Measurements from ENCODE around the gene CCND2.

DNA sequence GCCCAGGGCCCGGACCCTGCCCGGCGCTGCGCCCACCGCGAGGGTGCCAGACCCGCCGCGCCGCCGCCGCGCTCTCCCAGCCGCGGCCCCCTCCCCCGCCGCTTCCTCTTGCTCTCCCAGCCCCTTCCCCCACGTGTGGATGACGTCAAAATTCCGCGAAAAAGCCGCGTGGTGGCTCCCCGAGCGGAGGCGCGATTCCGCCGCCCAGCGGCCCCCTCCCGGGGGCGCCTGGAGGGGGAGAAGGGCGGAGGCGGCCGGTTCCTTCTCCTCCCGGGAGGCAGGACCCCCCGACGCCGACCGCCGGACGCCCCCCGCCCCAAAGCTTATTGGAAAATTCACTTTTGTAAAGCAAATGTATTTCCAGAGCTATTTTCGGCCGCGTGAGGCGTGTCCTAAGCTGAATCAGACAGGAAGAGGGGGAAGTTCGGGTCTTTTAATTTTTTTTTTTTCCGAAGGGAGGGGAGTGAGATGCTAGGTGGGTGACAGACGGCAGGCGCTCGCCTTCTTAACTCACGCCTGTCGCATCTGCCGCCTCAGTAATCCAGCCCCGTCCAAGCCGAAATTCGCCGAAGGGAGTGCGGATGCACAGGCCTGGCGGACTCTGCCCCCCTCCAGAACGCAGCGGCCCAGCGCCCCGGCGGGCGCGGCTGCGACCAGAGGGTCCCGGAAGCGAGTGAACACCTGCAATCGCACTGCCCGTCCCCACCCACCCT is 4.1 kb upstream of the CCND2 start:
- TF ChIP-seq POLR2A (IDR thresholded peaks at IDR 0.05) (peak in 1 of 2 donors; percentile 69), EP300 (IDR thresholded peaks at IDR 0.05) (peak in 2 of 4 donors; percentile 63 to 75), POLR2AphosphoS5 (IDR thresholded peaks at IDR 0.05) (peak; percentile 65 to 83 (median 74))
- TF ChIP-seq, protein P1, sequence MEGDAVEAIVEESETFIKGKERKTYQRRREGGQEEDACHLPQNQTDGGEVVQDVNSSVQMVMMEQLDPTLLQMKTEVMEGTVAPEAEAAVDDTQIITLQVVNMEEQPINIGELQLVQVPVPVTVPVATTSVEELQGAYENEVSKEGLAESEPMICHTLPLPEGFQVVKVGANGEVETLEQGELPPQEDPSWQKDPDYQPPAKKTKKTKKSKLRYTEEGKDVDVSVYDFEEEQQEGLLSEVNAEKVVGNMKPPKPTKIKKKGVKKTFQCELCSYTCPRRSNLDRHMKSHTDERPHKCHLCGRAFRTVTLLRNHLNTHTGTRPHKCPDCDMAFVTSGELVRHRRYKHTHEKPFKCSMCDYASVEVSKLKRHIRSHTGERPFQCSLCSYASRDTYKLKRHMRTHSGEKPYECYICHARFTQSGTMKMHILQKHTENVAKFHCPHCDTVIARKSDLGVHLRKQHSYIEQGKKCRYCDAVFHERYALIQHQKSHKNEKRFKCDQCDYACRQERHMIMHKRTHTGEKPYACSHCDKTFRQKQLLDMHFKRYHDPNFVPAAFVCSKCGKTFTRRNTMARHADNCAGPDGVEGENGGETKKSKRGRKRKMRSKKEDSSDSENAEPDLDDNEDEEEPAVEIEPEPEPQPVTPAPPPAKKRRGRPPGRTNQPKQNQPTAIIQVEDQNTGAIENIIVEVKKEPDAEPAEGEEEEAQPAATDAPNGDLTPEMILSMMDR (IDR thresholded peaks at IDR 0.05) = peak in 2 of 4 experiments; percentile 29
